ENCODE measurements around the gene TRIM40.

DNA sequence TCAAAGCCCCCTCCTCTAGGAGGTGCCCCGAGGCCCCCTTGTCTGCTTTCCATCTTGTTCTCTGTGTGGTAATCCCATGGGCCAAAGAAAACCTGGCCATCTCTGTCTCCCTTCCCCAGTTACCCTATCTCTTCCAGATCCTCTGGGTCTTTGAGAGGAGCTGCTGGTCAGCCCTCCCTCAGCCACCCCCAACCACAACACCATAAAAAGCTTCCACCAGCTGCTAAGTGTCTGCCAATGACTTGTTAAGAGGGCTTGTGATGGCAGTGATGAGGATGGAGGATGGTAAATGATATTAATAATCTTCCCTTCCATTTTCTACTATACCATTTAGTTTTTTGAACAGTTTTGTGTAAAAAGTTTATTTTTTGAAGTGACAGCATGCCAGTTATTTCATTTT lies 60.0 kb downstream of the TRIM40 start:
- TF ChIP-seq, protein P1, sequence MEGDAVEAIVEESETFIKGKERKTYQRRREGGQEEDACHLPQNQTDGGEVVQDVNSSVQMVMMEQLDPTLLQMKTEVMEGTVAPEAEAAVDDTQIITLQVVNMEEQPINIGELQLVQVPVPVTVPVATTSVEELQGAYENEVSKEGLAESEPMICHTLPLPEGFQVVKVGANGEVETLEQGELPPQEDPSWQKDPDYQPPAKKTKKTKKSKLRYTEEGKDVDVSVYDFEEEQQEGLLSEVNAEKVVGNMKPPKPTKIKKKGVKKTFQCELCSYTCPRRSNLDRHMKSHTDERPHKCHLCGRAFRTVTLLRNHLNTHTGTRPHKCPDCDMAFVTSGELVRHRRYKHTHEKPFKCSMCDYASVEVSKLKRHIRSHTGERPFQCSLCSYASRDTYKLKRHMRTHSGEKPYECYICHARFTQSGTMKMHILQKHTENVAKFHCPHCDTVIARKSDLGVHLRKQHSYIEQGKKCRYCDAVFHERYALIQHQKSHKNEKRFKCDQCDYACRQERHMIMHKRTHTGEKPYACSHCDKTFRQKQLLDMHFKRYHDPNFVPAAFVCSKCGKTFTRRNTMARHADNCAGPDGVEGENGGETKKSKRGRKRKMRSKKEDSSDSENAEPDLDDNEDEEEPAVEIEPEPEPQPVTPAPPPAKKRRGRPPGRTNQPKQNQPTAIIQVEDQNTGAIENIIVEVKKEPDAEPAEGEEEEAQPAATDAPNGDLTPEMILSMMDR (IDR thresholded peaks at IDR 0.05) = no peak
- no peak for TF ChIP-seq POLR2A (IDR thresholded peaks at IDR 0.05)
